ENCODE results near the gene HOXB13. TPM values are rescaled to one million over a fixed set of nuclear protein-coding genes. Genes with fewer than 3 reads are reported as not detected.

Gene HOXB13
- total RNA-seq (ENCODE audit: unreplicated experiment) = 0.20 TPM
- long read RNA-seq = 0 reads

DNA sequence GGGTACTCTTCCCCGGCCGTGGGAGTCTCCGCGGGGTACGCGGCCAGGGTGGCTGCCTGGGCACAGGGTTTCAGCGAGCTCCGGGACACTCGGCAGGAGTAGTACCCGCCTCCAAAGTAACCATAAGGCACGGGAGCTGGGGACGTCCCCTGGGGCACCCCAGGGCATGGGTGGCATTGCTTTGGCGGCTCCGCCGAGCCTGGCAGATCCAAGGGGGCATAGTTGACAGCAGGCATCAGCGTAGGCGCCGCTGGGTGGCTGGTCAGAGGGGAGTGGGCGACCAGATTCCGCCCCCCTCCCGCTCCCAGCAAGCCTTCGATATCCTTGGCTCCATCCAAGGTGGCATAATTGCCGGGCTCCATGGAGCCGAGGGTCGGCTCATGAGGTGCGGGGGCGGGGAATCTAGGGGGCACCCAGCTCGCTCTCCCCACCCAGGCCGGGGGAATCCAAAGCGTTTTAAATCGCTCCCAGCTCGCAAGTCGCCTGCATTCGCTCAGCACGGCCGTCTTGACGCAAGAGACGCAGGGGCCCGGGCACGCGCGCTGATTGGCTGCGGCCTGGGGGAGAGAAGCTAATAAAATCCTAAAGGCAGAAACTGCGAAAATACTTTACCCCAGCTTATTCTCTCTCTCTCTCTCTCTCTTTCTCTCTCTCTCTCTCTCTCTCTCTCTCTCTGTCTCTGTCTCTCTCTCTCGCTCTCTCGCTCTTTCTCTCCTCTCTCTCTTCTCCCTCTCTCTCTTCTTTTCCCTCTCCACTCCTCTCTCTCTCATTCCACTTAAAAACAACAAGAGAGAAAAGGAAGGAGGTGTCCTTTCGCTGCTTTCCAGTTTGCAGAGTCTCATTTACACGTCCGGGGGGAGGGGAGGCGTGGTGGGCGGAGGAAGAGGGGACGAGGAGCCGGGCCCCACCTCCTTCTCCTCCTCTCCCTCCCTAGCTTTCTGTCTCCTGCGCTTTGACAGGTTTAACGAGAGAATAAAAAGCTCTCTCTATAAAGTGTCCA lies at the start of gene HOXB13:
Gene HOXB13 (minus strand): TSS at position 519 of the 1,000 bp plus-strand sequence. CDS start 157 bp downstream, at position 362.
- Mint-ChIP-seq H3K27ac (ENCODE audit: unreplicated experiment) (no peak within 1 kb of the TSS), H3K4me3 (ENCODE audit: unreplicated experiment) (peak within 1 kb of the TSS; percentile 95), H3K27me3 (ENCODE audit: unreplicated experiment) (peaks cover 48% of the 10 kb centered on the region), H3K4me1 (ENCODE audit: low read depth, unreplicated experiment) (peaks cover 6% of the 10 kb centered on the region), H3K36me3 (ENCODE audit: unreplicated experiment) (peaks cover 3% of the 10 kb centered on the region), H3K9me3 (ENCODE audit: unreplicated experiment) (peaks cover 1% of the 10 kb centered on the region)
- TF ChIP-seq, protein P1, sequence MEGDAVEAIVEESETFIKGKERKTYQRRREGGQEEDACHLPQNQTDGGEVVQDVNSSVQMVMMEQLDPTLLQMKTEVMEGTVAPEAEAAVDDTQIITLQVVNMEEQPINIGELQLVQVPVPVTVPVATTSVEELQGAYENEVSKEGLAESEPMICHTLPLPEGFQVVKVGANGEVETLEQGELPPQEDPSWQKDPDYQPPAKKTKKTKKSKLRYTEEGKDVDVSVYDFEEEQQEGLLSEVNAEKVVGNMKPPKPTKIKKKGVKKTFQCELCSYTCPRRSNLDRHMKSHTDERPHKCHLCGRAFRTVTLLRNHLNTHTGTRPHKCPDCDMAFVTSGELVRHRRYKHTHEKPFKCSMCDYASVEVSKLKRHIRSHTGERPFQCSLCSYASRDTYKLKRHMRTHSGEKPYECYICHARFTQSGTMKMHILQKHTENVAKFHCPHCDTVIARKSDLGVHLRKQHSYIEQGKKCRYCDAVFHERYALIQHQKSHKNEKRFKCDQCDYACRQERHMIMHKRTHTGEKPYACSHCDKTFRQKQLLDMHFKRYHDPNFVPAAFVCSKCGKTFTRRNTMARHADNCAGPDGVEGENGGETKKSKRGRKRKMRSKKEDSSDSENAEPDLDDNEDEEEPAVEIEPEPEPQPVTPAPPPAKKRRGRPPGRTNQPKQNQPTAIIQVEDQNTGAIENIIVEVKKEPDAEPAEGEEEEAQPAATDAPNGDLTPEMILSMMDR (IDR thresholded peaks at IDR 0.05; ENCODE audit: partially characterized antibody, unreplicated experiment) = no peak
- peak; percentile 74 for DNase-seq

DNA sequence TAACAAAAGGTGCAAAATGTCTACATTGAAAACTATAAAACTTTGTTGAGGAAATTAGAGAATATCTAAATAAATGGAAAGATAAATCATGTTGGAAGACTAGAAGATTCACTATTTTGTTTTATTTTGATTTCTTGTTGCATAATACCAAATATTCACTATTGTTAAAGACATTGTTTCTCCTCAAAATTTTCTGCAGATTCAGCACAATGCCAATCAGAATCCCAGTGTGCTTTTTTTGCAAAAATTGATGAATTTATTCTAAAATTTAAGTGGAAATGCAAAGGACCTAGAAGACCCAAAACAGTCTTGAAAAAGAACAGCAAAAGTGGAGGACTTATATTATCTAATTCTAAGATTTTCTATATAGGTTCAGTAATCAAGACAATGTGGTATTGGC lies 48.1 kb upstream of the HOXB13 start:
- no peak for DNase-seq
- H3K27me3 Mint-ChIP-seq (ENCODE audit: unreplicated experiment) = peaks cover 2% of the 10 kb centered on the region
- no peaks in the 10 kb centered on the region for H3K9me3 Mint-ChIP-seq (ENCODE audit: unreplicated experiment)
- TF ChIP-seq, protein P1 (IDR thresholded peaks at IDR 0.05; ENCODE audit: partially characterized antibody, unreplicated experiment) = no peak
- H3K4me1 Mint-ChIP-seq (ENCODE audit: low read depth, unreplicated experiment) = no peaks in the 10 kb centered on the region
- H3K36me3 Mint-ChIP-seq (ENCODE audit: unreplicated experiment) = peaks cover 5% of the 10 kb centered on the region
- no peak overlapping the region for H3K4me3 Mint-ChIP-seq (ENCODE audit: unreplicated experiment)
- H3K27ac Mint-ChIP-seq (ENCODE audit: unreplicated experiment) = no peak overlapping the region

DNA sequence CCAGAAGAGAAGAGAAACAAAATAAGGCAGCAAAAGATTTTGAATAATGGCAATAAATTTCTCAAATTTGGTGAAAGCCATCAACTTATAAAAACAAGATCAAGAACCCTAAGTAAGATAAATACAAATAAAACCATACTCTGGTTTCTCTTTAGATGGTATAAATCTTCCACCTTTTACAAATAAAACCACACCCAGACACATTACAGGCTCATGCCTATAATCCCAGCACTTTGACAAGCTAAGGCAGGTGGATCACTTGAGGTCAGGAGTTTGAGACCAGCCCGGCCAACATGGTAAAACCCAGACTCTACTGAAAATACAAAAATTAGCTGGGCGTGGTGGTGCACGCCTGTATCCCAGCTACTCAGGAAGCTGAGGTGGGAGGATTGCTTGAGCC lies 44.7 kb upstream of the HOXB13 start:
- Mint-ChIP-seq H3K27ac (ENCODE audit: unreplicated experiment) (no peak overlapping the region), H3K27me3 (ENCODE audit: unreplicated experiment) (peaks cover 2% of the 10 kb centered on the region), H3K4me1 (ENCODE audit: low read depth, unreplicated experiment) (no peaks in the 10 kb centered on the region), H3K36me3 (ENCODE audit: unreplicated experiment) (peaks cover 9% of the 10 kb centered on the region), H3K9me3 (ENCODE audit: unreplicated experiment) (no peaks in the 10 kb centered on the region), H3K4me3 (ENCODE audit: unreplicated experiment) (no peak overlapping the region)
- TF ChIP-seq, protein P1 (IDR thresholded peaks at IDR 0.05; ENCODE audit: partially characterized antibody, unreplicated experiment) = no peak
- DNase-seq = no peak

DNA sequence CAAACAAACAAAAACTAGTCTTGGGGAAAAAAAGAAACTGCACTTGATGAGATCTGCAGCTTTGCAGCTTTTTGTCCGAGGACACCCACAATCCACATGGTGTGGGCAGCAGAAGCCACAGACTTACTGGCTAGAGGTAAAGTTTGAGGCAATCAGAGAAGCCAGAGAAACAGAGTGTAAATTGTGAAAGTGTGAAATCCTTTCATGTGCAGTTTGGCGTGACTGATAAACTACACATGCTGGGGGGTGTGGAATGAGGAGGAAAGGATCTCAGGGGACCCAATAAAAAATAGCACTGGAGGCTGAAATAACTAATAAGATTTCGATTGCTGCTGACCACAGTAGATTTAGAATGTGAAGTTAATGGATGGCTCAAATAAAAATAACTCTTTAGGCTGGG lies 42.4 kb upstream of the HOXB13 start:
- Mint-ChIP-seq H3K4me1 (ENCODE audit: low read depth, unreplicated experiment) (no peaks in the 10 kb centered on the region), H3K4me3 (ENCODE audit: unreplicated experiment) (no peak overlapping the region), H3K9me3 (ENCODE audit: unreplicated experiment) (no peaks in the 10 kb centered on the region), H3K27ac (ENCODE audit: unreplicated experiment) (no peak overlapping the region), H3K36me3 (ENCODE audit: unreplicated experiment) (peaks cover 12% of the 10 kb centered on the region), H3K27me3 (ENCODE audit: unreplicated experiment) (peaks cover 3% of the 10 kb centered on the region)
- DNase-seq = no peak
- TF ChIP-seq, protein P1 (IDR thresholded peaks at IDR 0.05; ENCODE audit: partially characterized antibody, unreplicated experiment) = no peak
